Measurements from ENCODE around the gene PRICKLE1.

The PRICKLE1 gene

DNA sequence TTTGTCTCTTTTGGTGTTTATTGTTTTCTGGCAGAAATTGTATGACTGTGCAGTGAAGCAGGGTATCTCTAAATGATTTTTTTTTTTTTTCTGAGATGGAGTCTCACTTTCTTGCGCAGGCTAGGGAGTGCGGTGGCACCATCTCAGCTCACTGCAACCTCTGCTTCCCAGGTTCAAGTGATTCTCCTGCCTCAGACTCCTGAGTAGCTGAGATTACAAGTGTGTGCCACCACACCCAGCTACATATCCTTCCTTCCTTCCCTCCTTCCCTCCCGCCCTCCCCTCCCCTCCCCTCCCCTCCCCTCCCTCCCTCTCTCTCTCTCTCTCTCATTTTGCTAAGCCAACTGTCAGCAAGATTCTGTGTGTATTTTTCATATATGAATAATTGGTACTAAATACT is 169.2 kb downstream of the PRICKLE1 start:
- no peaks in the 10 kb centered on the region for H3K9me3 Mint-ChIP-seq
- H3K4me3 Mint-ChIP-seq = no peak overlapping the region
- peaks cover 51% of the 10 kb centered on the region for H3K4me1 Mint-ChIP-seq
- H3K27ac Mint-ChIP-seq (ENCODE audit: low read depth) = no peak overlapping the region
- DNase-seq (ENCODE audit: low spot score in 2 of 2) (no peak), ATAC-seq (replicated peaks; ENCODE audit: extremely low read depth, poor library complexity, severe bottlenecking) (no peak)
- peaks cover 6% of the 10 kb centered on the region for H3K36me3 Mint-ChIP-seq (ENCODE audit: insufficient read depth)
- no peaks in the 10 kb centered on the region for H3K27me3 Mint-ChIP-seq

GRCh38 chr12:42410340-42410739 is 179.2 kb downstream of the PRICKLE1 start:
- H3K27me3 Mint-ChIP-seq = no peaks in the 10 kb centered on the region
- peaks cover 36% of the 10 kb centered on the region for H3K4me1 Mint-ChIP-seq
- H3K27ac Mint-ChIP-seq (ENCODE audit: low read depth) = no peak overlapping the region
- H3K4me3 Mint-ChIP-seq = no peak overlapping the region
- peaks cover 26% of the 10 kb centered on the region for H3K36me3 Mint-ChIP-seq (ENCODE audit: insufficient read depth)
- ATAC-seq (replicated peaks; ENCODE audit: extremely low read depth, poor library complexity, severe bottlenecking) = no peak
- no peaks in the 10 kb centered on the region for H3K9me3 Mint-ChIP-seq
- DNase-seq (ENCODE audit: low spot score in 2 of 2) = no peak

DNA sequence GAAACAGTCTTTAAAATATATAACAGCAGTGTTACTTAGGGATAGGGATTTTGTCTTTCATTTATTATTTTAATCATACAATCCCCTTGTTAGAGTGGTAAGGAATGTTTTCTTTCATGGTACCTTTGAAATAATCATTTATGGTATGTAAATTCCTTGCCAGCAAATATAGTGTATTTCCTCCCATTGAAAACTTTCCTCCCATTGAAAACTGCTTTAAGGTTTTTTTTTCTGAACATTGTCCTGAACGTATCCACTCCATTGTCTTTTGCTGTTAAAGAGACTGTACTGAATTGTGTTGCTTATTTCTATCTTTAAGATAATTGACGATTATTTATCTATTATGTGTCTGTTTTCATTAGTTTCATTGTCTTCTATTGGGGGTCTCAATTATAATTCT is 180.1 kb downstream of the PRICKLE1 start:
- Mint-ChIP-seq H3K36me3 (ENCODE audit: insufficient read depth) (peaks cover 28% of the 10 kb centered on the region), H3K27ac (ENCODE audit: low read depth) (no peak overlapping the region), H3K4me1 (peaks cover 41% of the 10 kb centered on the region), H3K27me3 (no peaks in the 10 kb centered on the region), H3K9me3 (no peaks in the 10 kb centered on the region), H3K4me3 (no peak overlapping the region)
- DNase-seq (ENCODE audit: low spot score in 2 of 2) (no peak), ATAC-seq (replicated peaks; ENCODE audit: extremely low read depth, poor library complexity, severe bottlenecking) (no peak)

GRCh38 chr12:42407306-42407705 is 182.2 kb downstream of the PRICKLE1 start:
- peaks cover 22% of the 10 kb centered on the region for H3K36me3 Mint-ChIP-seq (ENCODE audit: insufficient read depth)
- H3K27me3 Mint-ChIP-seq = no peaks in the 10 kb centered on the region
- H3K9me3 Mint-ChIP-seq = no peaks in the 10 kb centered on the region
- ATAC-seq (replicated peaks; ENCODE audit: extremely low read depth, poor library complexity, severe bottlenecking) (no peak), DNase-seq (ENCODE audit: low spot score in 2 of 2) (no peak)
- H3K27ac Mint-ChIP-seq (ENCODE audit: low read depth) = no peak overlapping the region
- H3K4me1 Mint-ChIP-seq = peaks cover 30% of the 10 kb centered on the region
- H3K4me3 Mint-ChIP-seq = no peak overlapping the region
